ENCODE results near the gene ARHGAP30.

The ARHGAP30 gene

GRCh38 chr1:161089251-161089924, 19.7 kb upstream of the ARHGAP30 start, which contains the start of gene NECTIN4:
Gene NECTIN4 (minus strand): TSS chr1:161089558. CDS start chr1:161089296, 262 bp downstream.
- DNase-seq: no peak

GRCh38 chr1:161088587-161089110, 19.0 kb upstream of the ARHGAP30 start:
- no peak for DNase-seq

DNA sequence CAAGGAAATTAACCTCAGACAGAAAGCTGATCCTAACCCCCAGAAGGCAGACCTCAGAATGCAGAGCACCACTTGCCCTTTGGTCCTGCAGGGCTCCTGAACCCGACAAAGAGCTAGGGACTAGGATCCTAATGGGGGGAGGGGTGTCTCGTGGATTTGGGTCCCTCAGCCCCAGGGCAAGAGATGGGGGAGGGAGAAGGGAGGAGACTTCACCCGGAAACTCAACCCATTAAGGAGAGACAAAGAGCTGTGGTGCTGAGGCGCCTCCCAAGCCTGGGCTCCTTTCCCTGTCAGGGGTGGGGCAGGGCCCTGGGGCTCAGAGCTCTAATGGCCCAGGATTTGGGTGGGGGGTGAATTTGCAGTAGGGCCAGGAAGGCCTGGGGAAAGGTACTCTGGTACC, 16.8 kb upstream of the ARHGAP30 start:
- DNase-seq: no peak

GRCh38 chr1:161085165-161085564, 15.5 kb upstream of the ARHGAP30 start:
- DNase-seq: no peak

GRCh38 chr1:161084597-161084988, 14.9 kb upstream of the ARHGAP30 start:
- no peak for DNase-seq

GRCh38 chr1:161083748-161084596, 14.3 kb upstream of the ARHGAP30 start:
- DNase-seq: no peak

DNA sequence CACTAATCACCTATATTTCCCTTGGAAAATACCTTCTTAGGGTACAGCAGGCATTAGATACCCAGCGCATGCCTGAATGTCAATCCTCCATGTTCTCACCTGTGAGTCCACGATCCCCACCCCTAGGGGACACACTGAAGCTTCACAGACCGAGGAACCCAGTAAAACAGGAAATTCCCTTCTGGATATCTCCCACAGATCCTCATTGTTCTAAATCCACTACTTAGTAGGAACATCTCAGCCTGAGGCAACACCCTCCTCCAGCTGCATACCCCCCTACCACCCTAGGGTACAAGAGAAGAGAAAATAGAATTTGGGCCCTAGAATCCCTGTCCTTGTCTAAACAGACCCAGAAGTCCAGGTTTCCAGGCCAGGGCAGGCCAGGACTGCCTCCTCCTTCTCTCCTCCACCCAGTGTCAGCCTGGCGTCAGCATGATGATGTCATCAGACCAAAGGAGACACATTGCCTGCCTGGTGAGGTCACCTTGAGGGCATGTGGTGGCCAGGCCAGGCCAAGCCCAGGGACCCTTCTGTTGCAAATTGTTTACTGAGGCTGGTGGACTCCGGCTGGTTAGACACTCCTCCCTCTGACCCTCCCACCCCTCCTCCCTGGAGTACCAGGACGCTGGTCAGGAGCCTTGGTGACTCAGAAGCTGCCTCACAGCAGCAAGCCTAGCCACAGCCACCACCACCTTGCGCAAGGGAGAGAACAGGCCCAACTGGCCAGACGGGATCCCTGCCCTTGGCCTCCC, 13.5 kb upstream of the ARHGAP30 start:
- DNase-seq: peak; percentile 87

GRCh38 chr1:161082483-161082882, 12.8 kb upstream of the ARHGAP30 start:
- DNase-seq: no peak

- DNase-seq: no peak
Measured at GRCh38 chr1:161081519-161081918, 11.8 kb upstream of the ARHGAP30 start.

DNA sequence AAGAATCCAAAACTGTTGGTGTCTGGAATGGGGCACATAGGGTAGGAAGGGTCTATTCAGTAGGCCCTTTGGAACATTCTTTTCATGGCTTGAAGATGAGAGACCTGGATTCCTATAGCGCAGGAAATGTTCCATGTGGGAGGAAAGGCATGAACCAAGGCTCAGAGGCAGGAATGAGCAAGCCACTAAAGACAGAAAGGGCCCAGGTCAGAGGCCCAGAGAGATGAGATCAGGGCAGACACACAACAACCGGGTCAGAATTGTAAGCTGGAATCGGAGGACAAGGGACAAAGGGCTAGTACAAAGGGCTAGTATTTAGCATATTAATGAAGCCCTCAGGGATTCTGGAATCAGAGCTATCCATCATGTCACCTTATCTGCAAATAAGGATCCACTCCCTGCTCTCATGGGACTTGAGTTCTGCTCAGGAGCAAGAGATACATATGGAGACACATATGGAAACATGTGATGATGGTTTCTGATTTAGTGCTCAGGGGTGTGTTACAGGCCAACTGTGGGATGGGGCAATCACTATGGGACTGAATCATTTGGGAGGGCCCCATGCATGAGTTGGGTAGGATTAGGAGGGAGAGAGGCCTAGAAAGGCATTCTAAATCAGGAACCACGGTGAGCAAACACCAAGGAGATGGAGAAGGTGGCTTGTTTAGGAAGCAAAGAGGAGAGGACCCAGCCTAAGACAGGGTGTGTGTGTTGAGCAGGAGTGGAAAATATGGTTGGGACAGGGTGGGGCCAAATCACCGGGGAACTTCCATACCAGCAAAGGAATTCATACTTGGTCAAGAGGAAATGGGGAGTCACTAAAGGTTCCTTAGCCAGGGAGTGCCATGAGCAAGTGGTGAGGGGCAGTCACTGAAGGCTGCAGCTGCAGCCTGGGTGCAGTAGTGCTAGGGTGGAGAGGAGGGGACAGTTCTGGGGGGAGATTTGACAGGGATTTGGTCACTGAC, 11.0 kb upstream of the ARHGAP30 start:
- no peak for DNase-seq

GRCh38 chr1:161079436-161080110, 9.9 kb upstream of the ARHGAP30 start:
- DNase-seq: no peak

DNA sequence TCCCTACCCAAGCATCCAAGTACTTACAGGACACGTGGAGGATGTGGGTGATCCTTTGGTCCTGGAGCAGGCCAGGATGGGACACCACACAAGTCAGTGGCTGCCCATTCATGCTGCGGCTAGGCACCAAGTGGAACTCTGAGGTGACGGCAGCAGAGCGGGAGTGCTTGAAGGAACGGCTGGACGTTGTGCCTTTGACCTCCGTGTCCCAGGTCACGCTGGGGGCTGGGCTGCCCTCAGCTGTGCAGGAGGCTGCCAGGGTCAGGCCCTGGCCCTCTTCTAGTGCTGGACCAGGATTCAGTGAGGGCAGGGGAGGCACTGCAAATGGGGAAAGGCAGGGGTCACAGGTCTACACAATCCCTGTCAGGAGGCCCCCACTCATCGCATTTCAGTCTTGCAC, 7.7 kb upstream of the ARHGAP30 start:
- DNase-seq: no peak

- no peak for DNase-seq
Measured at GRCh38 chr1:161076410-161076809, 6.7 kb upstream of the ARHGAP30 start.

- DNase-seq: no peak
Measured at GRCh38 chr1:161074676-161075368, 5.1 kb upstream of the ARHGAP30 start.

- no peak for DNase-seq
Measured at GRCh38 chr1:161073474-161074121, 3.9 kb upstream of the ARHGAP30 start.

- DNase-seq: no peak
Measured at GRCh38 chr1:161072751-161073449, 3.2 kb upstream of the ARHGAP30 start.

- DNase-seq: peak; percentile 72
Measured at GRCh38 chr1:161071886-161072371, 2.2 kb upstream of the ARHGAP30 start.

GRCh38 chr1:161070761-161071160, 1.1 kb upstream of the ARHGAP30 start:
- no peak for DNase-seq

GRCh38 chr1:161069241-161069640, 450 bp downstream of the ARHGAP30 start:
- no peak for DNase-seq

All from CD4-positive, alpha-beta T cell treated with Interleukin-15 for 1 hour (primary cell).